Neuronal stem cell (in vitro differentiated cells): ENCODE data around the gene PPBP.

Experiments used
- DNase-seq: peaks from one replicate; pipeline ENCODE4 v3.0.0-alpha.2; 2013; ENCODE audit warnings: low spot score
- H2AFZ ChIP-seq: one replicate; pipeline ENCODE4 v1.6.1; 2013; ENCODE audit warnings: mild to moderate bottlenecking, low read length, inconsistent platforms
- H2AK5ac ChIP-seq: 2 replicates; pipeline ENCODE4 v1.6.1; 2013; ENCODE audit warnings: low read depth, mild to moderate bottlenecking, inconsistent platforms, low read length, moderate library complexity, mixed read lengths
- H2BK120ac ChIP-seq: 2 replicates; pipeline ENCODE4 v1.6.1; 2013; ENCODE audit warnings: low read depth, mild to moderate bottlenecking, inconsistent platforms, low read length, moderate library complexity, mixed read lengths
- H2BK12ac ChIP-seq: one replicate; pipeline ENCODE4 v1.6.1; 2013; ENCODE audit warnings: low read length, inconsistent platforms
- H2BK15ac ChIP-seq: 2 replicates; pipeline ENCODE4 v1.6.1; 2013; ENCODE audit warnings: mild to moderate bottlenecking, low read length, inconsistent platforms, mixed read lengths
- H2BK5ac ChIP-seq: one replicate; pipeline ENCODE4 v1.6.1; 2013; ENCODE audit warnings: inconsistent platforms, mild to moderate bottlenecking, low read length, moderate library complexity
- H3K14ac ChIP-seq: one replicate; pipeline ENCODE4 v1.6.1; 2013; ENCODE audit warnings: low read length, inconsistent platforms
- H3K18ac ChIP-seq: 2 replicates; pipeline ENCODE4 v1.6.1; 2013; ENCODE audit warnings: low read length, inconsistent platforms
- H3K23ac ChIP-seq: 2 replicates; pipeline ENCODE4 v1.6.1; 2013; ENCODE audit warnings: low read depth, mild to moderate bottlenecking, mixed read lengths, low read length, inconsistent platforms; ENCODE audit not compliant: poor library complexity
- H3K27ac ChIP-seq: replicated peaks from 3 replicates; pipeline ENCODE4 v1.5.1; 2013; ENCODE audit warnings: low read length, inconsistent platforms
- H3K27me3 ChIP-seq, 3 experiments: 2 replicates each; pipeline ENCODE4 v1.6.1; 2013; ENCODE audit warnings: low read length in 3 of 3, mild to moderate bottlenecking in 2 of 3, inconsistent platforms in 1 of 3, low read depth in 1 of 3, mixed read lengths in 1 of 3, moderate library complexity in 1 of 3; ENCODE audit not compliant: control insufficient read depth in 3 of 3, insufficient read depth in 3 of 3
- H3K36me3 ChIP-seq, 2 donors: replicated peaks in 1 of 2; 2 replicates each; pipeline ENCODE4 v1.6.1; 2013; ENCODE audit warnings: low read length in 2 of 2; ENCODE audit not compliant: control insufficient read depth in 2 of 2, insufficient read depth in 2 of 2
- H3K4ac ChIP-seq: 2 replicates; pipeline ENCODE4 v1.6.1; 2013; ENCODE audit warnings: inconsistent platforms, mild to moderate bottlenecking, low read length, moderate library complexity
- H3K4me1 ChIP-seq, 2 donors: 1 replicate in 1 of 2; 2 replicates in 1 of 2; pipeline ENCODE4 v1.6.1; 2013; ENCODE audit warnings: low read length in 2 of 2, low read depth in 1 of 2; ENCODE audit not compliant: control insufficient read depth in 2 of 2, insufficient read depth in 1 of 2
- H3K4me2 ChIP-seq: one replicate; pipeline ENCODE4 v1.6.1; 2013; ENCODE audit warnings: mild to moderate bottlenecking, low read length, inconsistent platforms; ENCODE audit not compliant: insufficient read depth, poor library complexity, severe bottlenecking
- H3K4me3 ChIP-seq, 2 donors: 2 replicates each; pipeline ENCODE4 v1.5.1; 2013; ENCODE audit warnings: low read length in 2 of 2, mild to moderate bottlenecking in 2 of 2, inconsistent platforms in 1 of 2, moderate library complexity in 1 of 2
- H3K79me1 ChIP-seq: one replicate; pipeline ENCODE4 v1.6.1; 2013; ENCODE audit warnings: low read depth, mild to moderate bottlenecking, inconsistent platforms, low read length, moderate library complexity
- H3K9ac ChIP-seq: one replicate; pipeline ENCODE4 v1.6.1; 2013; ENCODE audit warnings: mild to moderate bottlenecking, low read depth, low read length, inconsistent platforms; ENCODE audit not compliant: poor library complexity
- H3K9me3 ChIP-seq, 2 donors: replicated peaks in 1 of 2; 2 replicates each; pipeline versions ENCODE3 to v1.6.1; 2013; ENCODE audit warnings: low read length in 2 of 2, mild to moderate bottlenecking in 2 of 2, inconsistent platforms in 1 of 2, low read depth in 1 of 2, mixed read lengths in 1 of 2, moderate library complexity in 1 of 2; ENCODE audit not compliant: control insufficient read depth in 2 of 2, insufficient read depth in 1 of 2
- H4K8ac ChIP-seq: one replicate; pipeline ENCODE4 v1.6.1; 2013; ENCODE audit warnings: low read depth, mild to moderate bottlenecking, inconsistent platforms, low read length, moderate library complexity
- H4K91ac ChIP-seq: one replicate; pipeline ENCODE4 v1.6.1; 2013; ENCODE audit warnings: low read length, low read depth, mild to moderate bottlenecking, inconsistent platforms; ENCODE audit not compliant: poor library complexity
- WGBS, 2 donors: extraction: QIAGEN DNeasy Blood & Tissue Kit; methylation state at CpG; one replicate each; pipeline ENCODE4 v1.1.7; 2013; ENCODE audit warnings: missing lambda C conversion rate in 2 of 2, mixed read lengths in 1 of 2; ENCODE audit not compliant: insufficient read length in 2 of 2, insufficient replicate concordance in 1 of 2; ENCODE audit errors: extremely low coverage in 2 of 2; 5-methylcytosine and 5-hydroxymethylcytosine counted together

PPBP gene

GRCh38 chr4:73970011-73970410 lies 18.0 kb downstream of the PPBP start:
- Histone ChIP-seq H3K14ac (no peak overlapping the region), H2BK5ac (no peak overlapping the region), H3K27ac (no peak overlapping the region), H2AFZ (no peak overlapping the region), H3K4me3 (no peak overlapping the region), H2BK12ac (no peak overlapping the region), H2BK120ac (no peak overlapping the region), H3K4ac (no peak overlapping the region), H3K79me1 (no peaks in the 10 kb centered on the region), H3K27me3 (no peaks in the 10 kb centered on the region), H3K4me2 (no peak overlapping the region), H2AK5ac (no peak overlapping the region), H3K23ac (no peak overlapping the region), H3K36me3 (no peaks in the 10 kb centered on the region), H2BK15ac (no peak overlapping the region), H3K9me3 (no peaks in the 10 kb centered on the region), H3K9ac (no peak overlapping the region), H4K8ac (no peak overlapping the region), H4K91ac (no peak overlapping the region), H3K18ac (no peak overlapping the region), H3K4me1 (no peaks in the 10 kb centered on the region)
- no peak for DNase-seq
- no CpG with 5 or more reads among the region's 1 CpG for WGBS, 2 donors

GRCh38 chr4:73967866-73968265 lies 20.1 kb downstream of the PPBP start:
- Histone ChIP-seq H3K4me3 (no peak overlapping the region), H3K36me3 (no peaks in the 10 kb centered on the region), H2AK5ac (no peak overlapping the region), H3K23ac (no peak overlapping the region), H3K27ac (no peak overlapping the region), H2BK12ac (no peak overlapping the region), H3K79me1 (no peaks in the 10 kb centered on the region), H2BK120ac (no peak overlapping the region), H3K4me1 (no peaks in the 10 kb centered on the region), H3K9me3 (no peaks in the 10 kb centered on the region), H3K14ac (no peak overlapping the region), H3K27me3 (no peaks in the 10 kb centered on the region), H3K4ac (no peak overlapping the region), H4K8ac (no peak overlapping the region), H2BK15ac (no peak overlapping the region), H3K9ac (no peak overlapping the region), H2AFZ (no peak overlapping the region), H2BK5ac (no peak overlapping the region), H4K91ac (no peak overlapping the region), H3K18ac (no peak overlapping the region), H3K4me2 (no peak overlapping the region)
- DNase-seq = no peak

GRCh38 chr4:73964862-73965611 lies 23.0 kb downstream of the PPBP start:
- no peak overlapping the region for H2AK5ac ChIP-seq
- H3K27me3 ChIP-seq = no peaks in the 10 kb centered on the region
- no peak overlapping the region for H2BK5ac ChIP-seq
- H3K18ac ChIP-seq = no peak overlapping the region
- no peak overlapping the region for H3K4ac ChIP-seq
- no peak overlapping the region for H2BK15ac ChIP-seq
- no peak overlapping the region for H4K91ac ChIP-seq
- H3K79me1 ChIP-seq = no peaks in the 10 kb centered on the region
- H3K27ac ChIP-seq = no peak overlapping the region
- H3K4me1 ChIP-seq = no peaks in the 10 kb centered on the region
- H3K14ac ChIP-seq = no peak overlapping the region
- H4K8ac ChIP-seq = no peak overlapping the region
- no peaks in the 10 kb centered on the region for H3K36me3 ChIP-seq
- no peak overlapping the region for H2BK12ac ChIP-seq
- H2BK120ac ChIP-seq = no peak overlapping the region
- no peak overlapping the region for H3K23ac ChIP-seq
- H3K9ac ChIP-seq = no peak overlapping the region
- no CpG with 5 or more reads among the region's 7 CpGs for WGBS, 2 donors
- no peak overlapping the region for H3K4me2 ChIP-seq
- DNase-seq = peak; percentile 36
- no peak overlapping the region for H3K4me3 ChIP-seq
- H3K9me3 ChIP-seq = no peaks in the 10 kb centered on the region
- H2AFZ ChIP-seq = no peak overlapping the region

GRCh38 chr4:73962724-73963123 lies 25.3 kb downstream of the PPBP start:
- Histone ChIP-seq H2BK120ac (no peak overlapping the region), H4K8ac (no peak overlapping the region), H2AK5ac (no peak overlapping the region), H3K4me1 (no peaks in the 10 kb centered on the region), H3K9ac (no peak overlapping the region), H3K4me2 (no peak overlapping the region), H3K14ac (no peak overlapping the region), H3K23ac (no peak overlapping the region), H3K4me3 (no peak overlapping the region), H2BK5ac (no peak overlapping the region), H2BK15ac (no peak overlapping the region), H3K4ac (no peak overlapping the region), H3K9me3 (no peaks in the 10 kb centered on the region), H3K27me3 (no peaks in the 10 kb centered on the region), H2BK12ac (no peak overlapping the region), H2AFZ (no peak overlapping the region), H3K27ac (no peak overlapping the region), H4K91ac (no peak overlapping the region), H3K18ac (no peak overlapping the region), H3K79me1 (no peaks in the 10 kb centered on the region), H3K36me3 (no peaks in the 10 kb centered on the region)
- WGBS, 2 donors = no CpG with 5 or more reads among the region's 2 CpGs
- no peak for DNase-seq
